Sigmoid colon (tissue), 4 donors: ENCODE data around the gene NOD2.

Experiments
- POLR2AphosphoS5 ChIP-seq, 4 donors: sonication (generic); formaldehyde crosslinking; IDR thresholded peaks; one replicate each; pipeline ENCODE4 v1.6.1; 2017; ENCODE audit warnings: antibody characterized with exemption in 4 of 4
- TF ChIP-seq, protein P1 (sequence below), 4 experiments: fragments of 450-650 bp in 3 of 4; fragments of 200-600 bp in 1 of 4; IDR thresholded peaks; one replicate each; pipeline ENCODE4 v1.5.1; 2016 to 2019; ENCODE audit warnings: antibody characterized with exemption in 4 of 4, mild to moderate bottlenecking in 3 of 4, moderate library complexity in 2 of 4

DNA sequence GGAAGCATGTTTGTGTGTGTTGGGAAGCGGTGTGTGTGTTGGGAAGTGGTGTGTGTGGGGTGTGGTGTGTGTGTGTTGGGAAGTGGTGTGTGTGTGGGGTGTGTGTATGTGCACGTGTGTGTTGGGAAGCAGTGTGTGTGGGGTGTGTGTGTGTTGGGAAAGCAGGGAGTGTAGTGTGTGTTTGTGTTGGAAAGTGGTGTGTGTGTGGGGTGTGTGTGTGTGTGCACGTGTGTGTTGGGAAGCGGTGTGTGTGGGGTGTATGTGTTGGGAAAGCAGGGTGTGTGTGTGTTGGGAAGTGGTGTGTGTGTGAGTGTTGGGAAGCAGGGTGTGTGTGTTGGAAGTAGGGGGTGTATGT is 785 bp upstream of the NOD2 start:
- TF ChIP-seq, protein P1, sequence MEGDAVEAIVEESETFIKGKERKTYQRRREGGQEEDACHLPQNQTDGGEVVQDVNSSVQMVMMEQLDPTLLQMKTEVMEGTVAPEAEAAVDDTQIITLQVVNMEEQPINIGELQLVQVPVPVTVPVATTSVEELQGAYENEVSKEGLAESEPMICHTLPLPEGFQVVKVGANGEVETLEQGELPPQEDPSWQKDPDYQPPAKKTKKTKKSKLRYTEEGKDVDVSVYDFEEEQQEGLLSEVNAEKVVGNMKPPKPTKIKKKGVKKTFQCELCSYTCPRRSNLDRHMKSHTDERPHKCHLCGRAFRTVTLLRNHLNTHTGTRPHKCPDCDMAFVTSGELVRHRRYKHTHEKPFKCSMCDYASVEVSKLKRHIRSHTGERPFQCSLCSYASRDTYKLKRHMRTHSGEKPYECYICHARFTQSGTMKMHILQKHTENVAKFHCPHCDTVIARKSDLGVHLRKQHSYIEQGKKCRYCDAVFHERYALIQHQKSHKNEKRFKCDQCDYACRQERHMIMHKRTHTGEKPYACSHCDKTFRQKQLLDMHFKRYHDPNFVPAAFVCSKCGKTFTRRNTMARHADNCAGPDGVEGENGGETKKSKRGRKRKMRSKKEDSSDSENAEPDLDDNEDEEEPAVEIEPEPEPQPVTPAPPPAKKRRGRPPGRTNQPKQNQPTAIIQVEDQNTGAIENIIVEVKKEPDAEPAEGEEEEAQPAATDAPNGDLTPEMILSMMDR (IDR thresholded peaks at IDR 0.05) = no peak
- TF ChIP-seq POLR2AphosphoS5 (IDR thresholded peaks at IDR 0.05) = no peak
